HL-60 (cell line): ENCODE data around the gene HEPACAM.

ENCODE experiments used
- DNase-seq, 2 experiments: peaks; one replicate each; pipeline ENCODE4 v3.0.0-alpha.2; 2010 to 2020; ENCODE audit warnings: low read depth in 1 of 2, low spot score in 1 of 2
- H3K27ac ChIP-seq: fragments of 250-450 bp; sonication (Bioruptor Pico); replicated peaks from 2 replicates; pipeline ENCODE4 v1.5.1; 2020; ENCODE audit warnings: mild to moderate bottlenecking, moderate library complexity
- H3K27me3 ChIP-seq: fragments of 250-450 bp; sonication (Bioruptor Pico); 2 replicates; pipeline ENCODE4 v1.5.1; 2021; ENCODE audit warnings: mild to moderate bottlenecking, moderate library complexity; ENCODE audit not compliant: insufficient read depth, poor library complexity, severe bottlenecking
- H3K4me3 ChIP-seq: replicated peaks from 2 replicates; pipeline ENCODE4 v1.5.1; 2011; ENCODE audit warnings: mild to moderate bottlenecking, control low read depth, low read length; ENCODE audit not compliant: insufficient read depth
- CTCF ChIP-seq: IDR thresholded peaks from one replicate; pipeline ENCODE4 v1.5.1; 2011; ENCODE audit warnings: low read length, control low read depth, inconsistent platforms; ENCODE audit not compliant: insufficient read depth
- GABPA ChIP-seq: IDR thresholded peaks from 2 replicates; pipeline ENCODE4 v1.6.1; 2012; ENCODE audit warnings: low read depth
- POLR2AphosphoS5 ChIP-seq: IDR thresholded peaks from 2 replicates; pipeline ENCODE4 v1.6.1; 2012; ENCODE audit warnings: low read depth
- SPI1 ChIP-seq: IDR thresholded peaks from 2 replicates; pipeline ENCODE4 v1.6.1; 2012; ENCODE audit warnings: low read depth, mild to moderate bottlenecking, borderline replicate concordance
- TF ChIP-seq, protein P1 (sequence below): IDR thresholded peaks from 2 replicates; pipeline ENCODE4 v1.6.1; 2012; ENCODE audit warnings: low read depth; ENCODE audit not compliant: insufficient replicate concordance

HEPACAM gene

GRCh38 chr11:124943254-124943616 lies 7.4 kb upstream of the HEPACAM start:
- no peaks in the 10 kb centered on the region for H3K27me3 ChIP-seq
- no peak overlapping the region for H3K4me3 ChIP-seq
- DNase-seq: no peak
- H3K27ac ChIP-seq: no peak overlapping the region
- TF ChIP-seq, protein P1, sequence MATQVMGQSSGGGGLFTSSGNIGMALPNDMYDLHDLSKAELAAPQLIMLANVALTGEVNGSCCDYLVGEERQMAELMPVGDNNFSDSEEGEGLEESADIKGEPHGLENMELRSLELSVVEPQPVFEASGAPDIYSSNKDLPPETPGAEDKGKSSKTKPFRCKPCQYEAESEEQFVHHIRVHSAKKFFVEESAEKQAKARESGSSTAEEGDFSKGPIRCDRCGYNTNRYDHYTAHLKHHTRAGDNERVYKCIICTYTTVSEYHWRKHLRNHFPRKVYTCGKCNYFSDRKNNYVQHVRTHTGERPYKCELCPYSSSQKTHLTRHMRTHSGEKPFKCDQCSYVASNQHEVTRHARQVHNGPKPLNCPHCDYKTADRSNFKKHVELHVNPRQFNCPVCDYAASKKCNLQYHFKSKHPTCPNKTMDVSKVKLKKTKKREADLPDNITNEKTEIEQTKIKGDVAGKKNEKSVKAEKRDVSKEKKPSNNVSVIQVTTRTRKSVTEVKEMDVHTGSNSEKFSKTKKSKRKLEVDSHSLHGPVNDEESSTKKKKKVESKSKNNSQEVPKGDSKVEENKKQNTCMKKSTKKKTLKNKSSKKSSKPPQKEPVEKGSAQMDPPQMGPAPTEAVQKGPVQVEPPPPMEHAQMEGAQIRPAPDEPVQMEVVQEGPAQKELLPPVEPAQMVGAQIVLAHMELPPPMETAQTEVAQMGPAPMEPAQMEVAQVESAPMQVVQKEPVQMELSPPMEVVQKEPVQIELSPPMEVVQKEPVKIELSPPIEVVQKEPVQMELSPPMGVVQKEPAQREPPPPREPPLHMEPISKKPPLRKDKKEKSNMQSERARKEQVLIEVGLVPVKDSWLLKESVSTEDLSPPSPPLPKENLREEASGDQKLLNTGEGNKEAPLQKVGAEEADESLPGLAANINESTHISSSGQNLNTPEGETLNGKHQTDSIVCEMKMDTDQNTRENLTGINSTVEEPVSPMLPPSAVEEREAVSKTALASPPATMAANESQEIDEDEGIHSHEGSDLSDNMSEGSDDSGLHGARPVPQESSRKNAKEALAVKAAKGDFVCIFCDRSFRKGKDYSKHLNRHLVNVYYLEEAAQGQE: no peak
- TF ChIP-seq GABPA: no peak
- TF ChIP-seq SPI1: no peak
- TF ChIP-seq CTCF: no peak
- no peak for TF ChIP-seq POLR2AphosphoS5

GRCh38 chr11:124942466-124943253 lies 6.8 kb upstream of the HEPACAM start:
- no peak for DNase-seq
- H3K4me3 ChIP-seq: no peak overlapping the region
- no peak for TF ChIP-seq CTCF
- TF ChIP-seq, protein P1: no peak
- no peak for TF ChIP-seq POLR2AphosphoS5
- TF ChIP-seq SPI1: no peak
- TF ChIP-seq GABPA: no peak
- no peak overlapping the region for H3K27ac ChIP-seq
- H3K27me3 ChIP-seq: no peaks in the 10 kb centered on the region

- TF ChIP-seq GABPA (no peak), CTCF (no peak), SPI1 (no peak), POLR2AphosphoS5 (no peak)
- TF ChIP-seq, protein P1: no peak
- Histone ChIP-seq H3K27me3 (peaks cover 4% of the 10 kb centered on the region), H3K27ac (no peak overlapping the region), H3K4me3 (no peak overlapping the region)
- DNase-seq: no peak
Observed at GRCh38 chr11:124941703-124942102, 5.9 kb upstream of the HEPACAM start.
